Measurements from ENCODE around the gene IL27RA.

DNA sequence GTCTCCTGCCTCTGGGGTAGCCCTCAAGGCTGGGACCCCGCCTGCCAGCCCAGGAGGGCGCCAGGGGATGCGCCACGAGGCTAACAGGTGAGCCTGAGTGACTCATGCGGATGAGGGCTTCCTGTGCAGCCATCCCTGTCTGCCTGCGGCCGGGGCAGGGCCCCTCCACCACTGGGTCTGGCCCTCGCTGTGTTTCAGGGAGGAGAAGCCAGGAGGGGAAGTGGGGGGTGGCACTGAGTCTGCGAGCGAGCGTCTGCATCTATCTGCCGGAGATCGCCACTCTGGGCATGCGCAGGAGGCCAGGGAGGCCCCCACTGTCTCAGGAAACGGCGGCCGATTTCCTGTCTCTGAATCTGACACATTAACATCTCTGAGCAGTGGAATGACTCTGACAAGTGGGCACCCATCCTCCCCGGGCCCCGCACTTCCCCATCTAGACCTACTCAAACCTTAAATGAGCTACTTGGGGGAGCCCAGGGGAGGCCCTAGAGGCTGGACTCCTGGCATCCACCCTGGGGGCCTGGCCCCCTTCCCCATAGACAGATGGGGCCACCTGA is 45.1 kb upstream of the IL27RA start:
- TF ChIP-seq FOXA1 (IDR thresholded peaks at IDR 0.05): no peak
- TF ChIP-seq CTCF (IDR thresholded peaks at IDR 0.05; ENCODE audit: low read depth, low read length, missing input control): no peak
- TF ChIP-seq, protein P1, sequence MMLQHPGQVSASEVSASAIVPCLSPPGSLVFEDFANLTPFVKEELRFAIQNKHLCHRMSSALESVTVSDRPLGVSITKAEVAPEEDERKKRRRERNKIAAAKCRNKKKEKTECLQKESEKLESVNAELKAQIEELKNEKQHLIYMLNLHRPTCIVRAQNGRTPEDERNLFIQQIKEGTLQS (IDR thresholded peaks at IDR 0.05): no peak
- TF ChIP-seq, protein P2, sequence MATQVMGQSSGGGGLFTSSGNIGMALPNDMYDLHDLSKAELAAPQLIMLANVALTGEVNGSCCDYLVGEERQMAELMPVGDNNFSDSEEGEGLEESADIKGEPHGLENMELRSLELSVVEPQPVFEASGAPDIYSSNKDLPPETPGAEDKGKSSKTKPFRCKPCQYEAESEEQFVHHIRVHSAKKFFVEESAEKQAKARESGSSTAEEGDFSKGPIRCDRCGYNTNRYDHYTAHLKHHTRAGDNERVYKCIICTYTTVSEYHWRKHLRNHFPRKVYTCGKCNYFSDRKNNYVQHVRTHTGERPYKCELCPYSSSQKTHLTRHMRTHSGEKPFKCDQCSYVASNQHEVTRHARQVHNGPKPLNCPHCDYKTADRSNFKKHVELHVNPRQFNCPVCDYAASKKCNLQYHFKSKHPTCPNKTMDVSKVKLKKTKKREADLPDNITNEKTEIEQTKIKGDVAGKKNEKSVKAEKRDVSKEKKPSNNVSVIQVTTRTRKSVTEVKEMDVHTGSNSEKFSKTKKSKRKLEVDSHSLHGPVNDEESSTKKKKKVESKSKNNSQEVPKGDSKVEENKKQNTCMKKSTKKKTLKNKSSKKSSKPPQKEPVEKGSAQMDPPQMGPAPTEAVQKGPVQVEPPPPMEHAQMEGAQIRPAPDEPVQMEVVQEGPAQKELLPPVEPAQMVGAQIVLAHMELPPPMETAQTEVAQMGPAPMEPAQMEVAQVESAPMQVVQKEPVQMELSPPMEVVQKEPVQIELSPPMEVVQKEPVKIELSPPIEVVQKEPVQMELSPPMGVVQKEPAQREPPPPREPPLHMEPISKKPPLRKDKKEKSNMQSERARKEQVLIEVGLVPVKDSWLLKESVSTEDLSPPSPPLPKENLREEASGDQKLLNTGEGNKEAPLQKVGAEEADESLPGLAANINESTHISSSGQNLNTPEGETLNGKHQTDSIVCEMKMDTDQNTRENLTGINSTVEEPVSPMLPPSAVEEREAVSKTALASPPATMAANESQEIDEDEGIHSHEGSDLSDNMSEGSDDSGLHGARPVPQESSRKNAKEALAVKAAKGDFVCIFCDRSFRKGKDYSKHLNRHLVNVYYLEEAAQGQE (IDR thresholded peaks at IDR 0.05): no peak
- no peak for TF ChIP-seq TAF1 (conservative IDR thresholded peaks at IDR 0.05)
- TF ChIP-seq EGR1 (IDR thresholded peaks at IDR 0.05; ENCODE audit: low read depth in 2 of 2): no peak
- TF ChIP-seq SP1 (IDR thresholded peaks at IDR 0.05): no peak
- TF ChIP-seq ZBTB33 (IDR thresholded peaks at IDR 0.05): no peak
- TF ChIP-seq HNF4A (conservative IDR thresholded peaks at IDR 0.05): no peak
- no peak for TF ChIP-seq YY1 (IDR thresholded peaks at IDR 0.05)

Data from liver (tissue), 3 donors.